GM03348 (cell line): ENCODE results near the gene PDCD4.

Source experiments
- DNase-seq: peaks from one replicate; pipeline ENCODE4 v3.0.0; 2012; ENCODE audit warnings: low spot score

PDCD4 gene

GRCh38 chr10:110842326-110842904 lies 29.3 kb upstream of the PDCD4 start:
- DNase-seq, result no peak

DNA sequence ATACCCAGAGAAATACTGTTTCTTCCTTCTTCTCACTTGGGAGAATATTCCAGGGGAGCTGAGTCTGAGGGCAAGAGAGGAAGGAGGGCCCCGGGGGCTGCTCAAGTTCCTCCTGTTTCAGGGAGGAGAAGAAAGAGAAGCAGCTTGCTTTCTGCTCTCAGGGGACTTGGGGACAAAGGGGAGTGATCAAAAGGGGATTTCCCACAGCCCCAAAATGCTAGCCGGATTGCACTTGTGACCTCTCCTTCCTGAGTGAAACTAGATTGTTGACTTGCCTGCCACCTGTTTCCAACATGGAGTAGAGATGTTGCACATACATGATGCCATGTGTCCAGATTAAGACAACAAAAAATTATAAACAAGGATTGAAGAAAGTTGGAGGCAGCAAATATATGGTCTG lies 28.7 kb upstream of the PDCD4 start:
- DNase-seq, result no peak

GRCh38 chr10:110843796-110844616 lies 27.7 kb upstream of the PDCD4 start:
- no peak for DNase-seq

DNA sequence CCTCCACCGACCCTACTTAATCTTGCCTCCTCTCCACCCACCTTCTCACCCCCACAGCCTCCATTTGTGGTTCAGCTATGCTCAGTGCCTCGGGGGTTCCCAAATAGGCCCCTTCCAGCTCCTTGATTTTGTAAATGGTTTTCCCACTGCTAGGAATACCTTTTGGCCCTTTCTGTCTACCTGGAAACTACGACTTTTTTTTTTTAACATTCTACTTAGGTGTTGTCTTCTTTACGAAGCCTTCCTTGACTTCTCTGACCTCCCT lies 27.2 kb upstream of the PDCD4 start:
- no peak for DNase-seq

DNA sequence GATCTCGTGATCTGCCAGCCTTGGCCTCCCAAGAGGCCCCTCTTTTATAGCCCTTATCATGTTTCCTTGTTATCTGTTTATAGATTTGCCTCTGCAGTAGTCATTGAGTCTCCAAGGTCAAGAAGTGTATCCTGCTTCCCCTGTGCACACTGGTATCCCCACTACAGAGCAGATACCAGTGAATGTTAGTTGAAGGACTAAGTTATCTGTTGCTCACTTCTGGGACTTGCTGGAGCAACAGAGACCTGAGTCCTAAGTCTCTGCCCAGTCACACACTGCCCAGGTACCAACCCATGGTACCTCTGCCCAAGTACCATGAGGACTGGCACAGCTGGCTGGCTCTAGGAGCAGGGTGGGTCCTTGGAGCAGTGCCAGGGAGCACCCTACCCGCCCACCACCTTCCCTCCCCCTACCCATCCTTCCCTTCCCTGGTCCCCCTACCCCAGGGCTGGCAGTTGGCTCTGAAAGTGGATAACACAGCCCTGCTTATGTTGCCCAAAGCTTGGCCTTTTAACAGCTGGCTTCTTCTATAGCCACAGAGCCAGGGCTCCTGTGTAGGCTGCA lies 26.5 kb upstream of the PDCD4 start:
- no peak for DNase-seq

GRCh38 chr10:110845756-110846620 lies 25.7 kb upstream of the PDCD4 start:
- no peak for DNase-seq

DNA sequence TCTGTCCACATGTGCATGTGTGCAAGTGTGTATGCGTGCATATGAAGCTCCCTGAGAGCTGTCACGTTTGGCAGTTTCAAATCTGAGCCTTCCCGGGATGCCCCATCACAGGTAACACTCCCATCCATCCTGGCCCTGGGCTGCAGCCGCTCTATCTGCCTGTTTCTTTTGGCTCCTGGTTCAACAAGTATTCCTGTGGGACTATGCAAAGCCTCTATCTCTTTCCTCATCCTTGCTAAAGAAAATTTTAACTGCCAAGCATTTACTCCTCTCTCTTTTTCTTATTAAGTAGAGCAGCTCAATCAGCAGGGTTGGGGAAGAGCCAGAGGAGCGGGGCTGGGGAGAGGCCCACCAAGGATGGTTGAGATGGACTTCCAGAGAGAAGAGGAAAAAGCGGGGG lies 24.4 kb upstream of the PDCD4 start:
- no peak for DNase-seq

GRCh38 chr10:110848106-110848505 lies 23.6 kb upstream of the PDCD4 start:
- no peak for DNase-seq

GRCh38 chr10:110850099-110850498 lies 21.6 kb upstream of the PDCD4 start:
- no peak for DNase-seq

DNA sequence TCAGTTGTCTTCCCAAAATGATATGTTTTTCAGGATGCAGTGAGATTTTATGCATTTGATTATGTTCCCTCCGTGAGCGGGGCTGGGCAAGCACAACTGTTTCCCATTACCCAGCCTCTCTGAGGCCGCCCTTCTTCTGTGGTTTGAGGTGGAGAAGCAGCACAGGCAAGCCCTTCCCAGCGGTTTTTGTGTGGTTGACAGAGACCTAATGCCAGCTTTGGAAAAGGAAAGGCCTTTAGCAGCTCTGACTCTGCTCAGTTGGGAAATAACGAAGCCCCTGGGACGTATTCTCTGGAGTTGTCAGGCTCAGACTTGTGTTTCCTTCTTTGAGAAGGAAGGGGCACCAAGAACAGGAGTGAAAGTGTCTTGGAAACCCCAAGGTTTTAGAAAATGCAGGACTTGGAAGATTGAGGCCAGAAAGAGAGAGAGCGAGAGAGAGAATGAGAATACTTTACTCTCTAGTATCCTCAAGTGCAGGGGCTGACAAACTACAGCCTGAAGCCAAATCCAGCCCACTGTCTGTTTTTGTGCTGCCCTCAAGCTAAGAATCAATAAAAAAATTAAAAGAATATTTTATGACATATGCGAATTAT lies 20.6 kb upstream of the PDCD4 start:
- peak; percentile 73 for DNase-seq

DNA sequence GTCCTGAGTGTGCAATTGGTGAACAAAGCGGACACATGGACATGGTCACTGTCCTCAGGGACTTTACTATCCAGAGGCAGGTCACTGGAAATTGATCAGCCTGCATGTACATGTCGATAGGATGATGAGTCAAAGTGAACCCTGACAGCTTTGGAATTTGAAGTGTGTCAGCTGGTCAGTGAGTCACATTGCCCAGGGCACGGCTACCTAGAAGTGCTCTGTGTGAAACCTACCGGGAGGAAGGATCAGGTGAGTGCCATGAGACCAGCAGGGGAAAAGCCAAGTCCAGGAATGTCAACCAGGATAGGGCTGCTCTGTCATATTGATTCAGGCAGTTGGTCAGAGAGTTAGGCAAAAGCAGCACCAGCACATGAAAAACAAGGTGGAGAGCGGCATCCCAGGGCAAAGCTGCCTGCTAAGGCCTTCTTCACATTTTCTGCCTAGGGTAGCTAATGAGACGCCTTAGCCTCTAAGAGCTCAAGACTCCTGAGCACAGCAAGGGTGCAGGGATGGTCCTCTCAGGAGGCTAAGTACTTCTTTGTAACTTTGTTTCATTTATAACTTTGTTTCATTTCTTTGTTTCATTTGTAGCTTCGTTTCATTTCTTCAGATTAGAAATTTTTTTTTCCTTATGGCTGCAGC lies 19.4 kb upstream of the PDCD4 start:
- DNase-seq, result no peak

DNA sequence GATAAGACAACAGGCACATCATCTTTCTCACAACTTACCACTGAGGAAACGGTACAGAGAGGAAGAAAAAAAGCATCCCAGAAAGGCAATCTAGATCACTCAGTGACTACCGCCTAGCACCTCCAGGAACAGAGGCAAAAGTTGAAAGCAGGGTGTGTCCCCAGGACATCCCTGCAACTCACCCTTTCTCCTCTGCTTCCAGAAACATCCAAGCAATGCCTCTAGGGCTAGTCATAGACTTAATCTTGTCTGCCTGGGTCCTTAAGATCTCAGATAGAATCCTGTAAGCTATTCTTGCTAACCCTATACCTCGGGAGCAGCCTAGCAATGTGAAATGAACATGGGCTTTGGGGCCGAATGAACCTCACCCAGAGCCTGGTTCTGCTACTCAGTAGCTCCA lies 18.8 kb upstream of the PDCD4 start:
- DNase-seq, result no peak

GRCh38 chr10:110853921-110854605 lies 17.7 kb upstream of the PDCD4 start:
- no peak for DNase-seq

GRCh38 chr10:110857265-110858171 lies 14.2 kb upstream of the PDCD4 start:
- DNase-seq, result no peak

DNA sequence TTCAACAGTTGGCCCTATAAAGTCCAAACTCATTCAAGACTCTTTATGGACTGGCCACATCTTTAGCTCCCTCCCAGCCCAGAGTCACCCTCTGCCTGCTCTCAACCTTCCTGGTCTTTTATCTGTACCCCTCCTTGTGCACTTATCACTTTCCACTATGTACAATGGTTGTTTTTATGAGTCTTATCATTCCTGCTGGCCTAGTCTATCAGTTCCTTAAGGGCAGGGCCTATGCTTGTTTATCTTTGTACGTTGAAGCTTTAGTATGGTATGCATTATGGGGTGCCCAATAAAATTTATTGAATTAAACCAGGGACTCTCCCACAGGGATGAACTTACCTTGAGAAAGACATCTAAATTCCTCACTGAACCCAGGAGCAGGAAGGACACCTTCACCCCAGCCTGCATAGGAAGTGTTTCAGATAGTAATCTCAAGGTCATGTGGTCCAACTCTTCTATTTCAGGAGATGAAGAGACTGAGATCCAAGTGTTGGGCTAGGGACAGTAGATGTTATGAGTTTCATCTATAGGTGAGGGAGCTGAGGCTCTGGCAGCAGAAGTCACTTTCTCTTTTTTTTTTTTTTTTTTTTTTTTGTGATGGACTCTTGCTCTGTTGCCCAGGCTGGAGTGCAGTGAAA lies 13.3 kb upstream of the PDCD4 start:
- no peak for DNase-seq

DNA sequence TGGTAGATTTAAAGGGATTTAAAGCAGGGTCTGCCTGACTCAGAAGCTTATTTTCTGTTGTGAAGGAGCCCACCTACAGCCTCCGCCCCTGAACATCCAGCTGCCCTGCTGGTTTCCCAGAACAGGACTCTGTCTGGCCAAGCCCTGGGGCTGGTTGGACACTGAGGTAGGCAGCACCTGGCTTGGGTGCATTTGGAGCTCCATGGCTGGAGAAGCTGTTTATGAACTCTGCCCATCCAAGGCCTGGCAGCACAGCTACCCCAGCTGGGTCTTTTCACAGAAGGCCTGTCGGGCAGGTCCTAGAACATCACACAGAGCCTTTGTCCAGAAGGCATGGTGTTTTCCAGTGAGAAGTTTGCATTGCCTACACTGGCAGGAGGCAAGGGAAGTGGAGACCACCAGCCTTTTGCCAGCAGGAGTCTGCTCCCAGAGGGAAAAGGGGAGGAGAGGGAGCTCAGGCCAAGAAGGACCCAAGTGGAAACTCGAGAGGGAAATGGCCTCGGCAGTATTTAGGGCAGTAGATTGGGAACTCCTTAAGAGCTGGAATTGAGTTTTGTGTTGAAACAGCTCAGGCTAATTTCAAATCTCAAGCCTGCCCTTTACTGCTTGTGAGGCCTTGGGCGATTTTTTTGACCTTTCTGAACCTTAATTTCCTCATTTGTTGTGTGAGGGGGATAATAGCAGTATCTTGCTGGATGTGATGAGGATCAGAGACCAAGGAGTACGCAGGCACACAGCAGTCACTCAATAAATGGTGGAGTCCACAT lies 12.3 kb upstream of the PDCD4 start:
- no peak for DNase-seq

DNA sequence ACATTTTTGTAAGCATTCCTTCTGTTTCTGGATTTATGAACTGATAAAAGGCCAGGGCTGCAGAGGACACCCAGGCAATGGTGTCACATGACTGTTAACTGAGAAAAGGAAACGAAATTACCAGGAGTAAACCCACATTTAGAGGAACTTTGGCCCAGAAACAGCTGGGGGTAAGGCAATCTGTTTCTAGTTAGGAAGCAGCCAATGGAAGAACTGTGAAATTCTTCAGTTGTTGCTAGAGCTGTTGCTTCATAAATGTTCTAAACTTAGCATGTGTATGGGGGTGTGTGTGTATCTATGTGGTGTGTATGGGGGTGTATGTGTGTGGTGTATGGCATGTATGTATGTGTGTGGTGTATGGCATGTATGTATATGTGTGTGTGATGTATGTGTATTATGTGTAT lies 11.8 kb upstream of the PDCD4 start:
- DNase-seq, result peak; percentile 89

GRCh38 chr10:110860576-110861241 lies 11.0 kb upstream of the PDCD4 start:
- no peak for DNase-seq
